GM10847 (cell line): Measurements from ENCODE around the gene SLC35F1.

Experiments
- POLR2A ChIP-seq: IDR thresholded peaks from 2 replicates; pipeline ENCODE4 v1.6.1; 2011; ENCODE audit not compliant: insufficient read length; ENCODE audit errors: extremely low read depth

SLC35F1 gene

GRCh38 chr6:118350881-118351430, 443.9 kb downstream of the SLC35F1 start:
- no peak for TF ChIP-seq POLR2A

- no peak for TF ChIP-seq POLR2A
These were observed 446.5 kb downstream of the SLC35F1 start for GRCh38 chr6:118353564-118353963.

DNA sequence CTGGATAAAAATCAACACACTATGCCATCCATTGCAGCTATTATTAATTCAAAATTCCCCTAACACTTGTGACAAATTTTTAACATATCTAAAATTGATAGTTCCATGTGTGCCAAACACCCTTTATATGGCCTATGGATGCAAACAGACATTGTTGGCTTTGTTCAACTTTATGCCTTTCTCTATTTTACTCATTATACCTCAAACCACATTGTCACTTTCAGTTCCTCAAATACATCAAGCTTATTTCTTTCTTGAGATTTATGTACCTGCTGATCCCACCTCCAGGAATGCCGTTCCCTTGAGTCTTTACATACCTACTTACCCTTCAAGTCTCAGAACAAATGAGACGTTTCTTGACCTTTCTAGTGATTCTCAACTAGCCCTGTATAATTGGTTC, 447.6 kb downstream of the SLC35F1 start:
- no peak for TF ChIP-seq POLR2A

DNA sequence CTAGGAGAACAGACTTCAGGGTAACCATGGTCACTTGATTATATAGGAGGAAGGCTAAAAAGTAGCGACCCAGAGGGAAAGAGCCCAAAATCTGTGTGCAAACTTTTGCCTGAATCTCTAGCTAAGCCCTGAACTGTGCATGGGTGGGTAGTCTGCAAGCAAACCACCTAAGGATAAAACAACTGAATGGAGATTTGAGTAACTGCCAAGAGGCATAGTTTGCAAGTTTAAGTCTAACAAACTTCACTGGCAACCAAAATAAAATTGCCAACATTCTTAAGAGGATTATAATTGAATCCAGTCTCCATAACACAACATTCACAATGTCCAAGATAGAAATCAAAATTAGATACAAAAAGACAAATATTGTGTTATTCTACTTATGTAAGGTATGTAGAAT, 449.0 kb downstream of the SLC35F1 start:
- no peak for TF ChIP-seq POLR2A

DNA sequence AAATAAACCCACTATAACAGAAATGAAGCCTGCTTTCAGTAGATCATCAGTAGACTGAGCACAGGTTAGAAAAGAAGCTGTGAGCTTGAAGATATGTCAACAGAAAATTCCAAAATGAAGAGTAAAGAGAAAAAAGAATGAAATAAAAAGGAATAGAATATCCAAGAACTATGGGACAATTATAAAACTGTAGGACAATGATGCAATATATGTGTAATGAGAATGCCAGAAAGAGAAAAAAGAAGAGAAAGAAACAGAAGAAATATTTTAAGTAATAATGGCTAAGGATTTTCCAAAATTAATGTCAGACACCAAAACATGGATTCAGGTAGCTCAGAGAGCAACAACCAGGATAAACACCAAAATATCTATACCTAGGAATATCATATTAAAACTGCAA, 449.6 kb downstream of the SLC35F1 start:
- TF ChIP-seq POLR2A: no peak
